Activated CD4-positive, alpha-beta T cell treated with anti-CD3 and anti-CD28 coated beads, Interleukin-2, Interleukin-4, amounts not matched to agents 100 ng/mL and 50 ng/mL, durations not matched to agents 16 hours and 8 hours (primary cell): ENCODE data around the gene GUCY2C.

ENCODE experiments used
- DNase-seq: peaks from one replicate; pipeline ENCODE4 v3.0.0-alpha.2; 2020; ENCODE audit warnings: low spot score

Gene GUCY2C

DNA sequence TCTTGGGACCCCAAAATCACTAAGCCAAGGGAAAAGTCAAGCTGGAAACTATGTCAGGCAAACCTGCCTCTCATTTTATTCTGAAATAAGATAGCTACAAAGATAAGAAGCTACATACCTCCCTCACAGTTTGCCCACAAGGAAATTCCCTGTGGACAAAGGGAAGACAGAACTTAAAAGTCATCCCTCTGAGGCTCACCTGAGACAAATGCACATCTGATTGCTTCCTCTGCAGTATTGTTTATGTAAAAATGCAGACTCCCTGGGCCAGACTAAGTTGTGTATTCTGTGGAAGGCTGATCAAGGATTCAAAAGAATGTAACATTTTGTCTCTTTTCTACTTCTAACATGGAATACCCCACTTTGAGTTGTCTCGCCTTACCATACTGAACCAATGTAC lies 126.2 kb downstream of the GUCY2C start:
- no peak for DNase-seq

DNA sequence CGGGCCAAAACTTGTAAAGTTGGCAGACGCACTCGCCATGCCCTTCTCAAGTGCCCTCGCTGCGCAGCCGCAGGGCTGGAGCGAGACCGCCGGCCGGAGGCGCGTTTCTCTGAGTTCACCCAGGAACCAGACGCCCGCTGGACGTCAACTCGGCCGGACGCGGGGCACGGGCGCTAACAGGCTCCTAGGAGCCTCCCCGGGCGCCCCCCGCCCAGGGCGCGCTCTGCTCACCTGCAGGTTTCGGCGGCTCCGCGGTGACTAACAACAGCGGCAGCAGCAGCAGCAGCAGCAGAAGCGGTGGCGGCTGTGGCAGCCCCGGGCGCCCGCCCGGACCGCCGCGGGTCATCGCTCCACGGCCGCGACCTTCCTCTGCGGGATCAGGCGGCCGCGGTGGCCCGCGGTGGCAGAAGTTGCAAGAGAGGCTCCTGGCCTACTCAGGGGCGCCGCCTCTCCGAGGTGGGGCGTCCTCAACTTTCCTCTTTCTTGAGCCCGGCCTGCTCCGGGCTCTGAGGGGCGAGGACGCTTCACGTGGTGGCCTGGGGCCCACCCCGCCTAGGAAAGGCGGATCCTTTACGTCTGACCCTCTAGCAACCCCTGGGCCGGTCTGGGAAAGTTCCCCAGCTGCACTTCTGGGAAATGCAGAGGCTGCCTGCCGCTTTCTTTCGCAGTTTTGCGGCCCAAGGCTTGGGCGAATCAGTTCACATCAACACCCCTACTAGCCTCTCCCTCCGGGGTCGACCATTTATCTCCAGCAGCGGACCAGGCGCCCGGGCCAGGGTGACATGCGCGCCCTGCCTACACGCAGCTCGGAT lies 128.8 kb downstream of the GUCY2C start, which contains the start of gene PLBD1:
PLBD1 (minus strand) TSS at position 533 of the 812 bp plus-strand sequence; CDS start at position 346, 187 bp downstream.
- DNase-seq, result no peak

GRCh38 chr12:14564336-14564959 lies 132.0 kb downstream of the GUCY2C start:
- DNase-seq, result no peak

DNA sequence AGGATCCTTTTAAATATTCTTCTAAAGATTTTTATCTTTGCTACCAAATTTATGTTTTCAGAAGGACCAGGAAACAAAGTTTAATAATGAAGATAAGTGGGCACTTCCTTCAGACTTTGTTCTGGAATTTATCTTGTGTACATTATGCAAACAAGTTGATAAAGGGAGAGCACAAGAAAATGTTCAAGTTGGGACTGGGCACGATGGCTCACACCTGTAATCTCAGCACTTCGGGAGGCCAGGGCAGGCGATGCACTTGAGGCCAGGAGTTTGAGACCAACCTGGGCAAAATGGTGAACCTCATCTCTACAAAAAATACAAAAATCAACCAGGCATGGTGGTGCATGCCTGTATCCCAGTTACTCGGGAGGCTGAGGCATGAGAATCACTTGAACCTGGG lies 133.4 kb downstream of the GUCY2C start:
- DNase-seq, result no peak
